A549 (cell line): ENCODE measurements around the gene TGFB1.

Source experiments
- CTCF ChIP-seq: fragments of >200 bp; sonication (Bioruptor Twin); formaldehyde crosslinking; IDR thresholded peaks from 3 replicates; pipeline ENCODE4 v1.5.1; 2016
- HDAC2 ChIP-seq: fragments of 200-600 bp; sonication (generic); IDR thresholded peaks from 2 replicates; pipeline ENCODE4 v1.6.1; 2016
- PBX3 ChIP-seq: IDR thresholded peaks from 2 replicates; pipeline ENCODE4 v1.6.1; 2012
- POLR2A ChIP-seq: IDR thresholded peaks from 2 replicates; pipeline ENCODE4 v1.6.1; 2012; ENCODE audit warnings: mild to moderate bottlenecking, low read length
- SREBF2 ChIP-seq: fragments of 450-650 bp; IDR thresholded peaks from 2 replicates; pipeline ENCODE4 v1.6.1; 2014; ENCODE audit warnings: mild to moderate bottlenecking, moderate library complexity

GRCh38 chr19:41299755-41300089 is 54.0 kb downstream of the TGFB1 start:
- TF ChIP-seq CTCF = no peak
- no peak for TF ChIP-seq POLR2A
- TF ChIP-seq PBX3 = no peak
- TF ChIP-seq HDAC2 = no peak
- no peak for TF ChIP-seq SREBF2
